ENCODE results near the gene ZBTB44.
"Not testable (repeated sequence)": the region's sequence is repeated elsewhere in the genome, so short reads cannot be mapped to it uniquely, and the experiment has no call there.

ZBTB44 gene

DNA sequence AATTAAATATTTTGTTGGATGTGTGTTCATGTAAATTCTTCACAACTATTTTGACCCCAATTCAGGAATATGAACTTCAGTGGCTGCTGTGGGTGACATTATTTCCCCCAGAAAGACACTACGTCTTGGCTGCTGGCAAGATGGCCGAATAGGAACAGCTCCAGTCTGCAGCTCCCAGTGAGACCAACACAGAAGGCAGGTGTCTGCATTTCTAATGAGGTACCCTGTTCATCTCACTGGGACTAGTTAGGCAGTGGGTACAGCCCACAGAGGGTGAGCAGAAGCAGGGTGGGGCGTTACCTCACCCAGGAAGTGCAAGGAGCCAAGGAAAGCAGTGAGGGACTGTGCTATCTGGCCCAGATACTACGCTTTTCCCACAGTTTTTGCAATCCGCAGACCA is 65.3 kb downstream of the ZBTB44 start:
- DNase-seq (ENCODE audit: low spot score): no peak

DNA sequence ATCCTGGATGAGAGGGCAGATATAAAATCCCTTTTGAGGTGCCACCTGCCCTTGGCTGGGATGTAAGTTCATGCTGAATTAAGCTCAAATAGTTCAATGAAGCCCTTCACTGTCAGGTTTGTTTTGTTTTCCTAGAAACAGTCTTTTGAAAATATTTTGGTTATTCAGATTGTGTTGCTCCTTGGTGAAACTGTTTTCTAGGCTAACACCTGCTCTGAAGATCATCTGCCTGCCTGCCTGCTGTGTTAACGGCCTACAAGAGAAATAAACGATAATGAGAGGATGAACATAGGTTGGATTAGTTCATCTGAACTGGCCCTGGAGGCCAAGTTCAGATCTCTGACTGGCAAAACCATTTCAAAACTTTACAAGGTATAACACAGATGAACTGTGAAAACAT is 67.4 kb downstream of the ZBTB44 start:
- DNase-seq (ENCODE audit: low spot score): no peak

- no peak for DNase-seq (ENCODE audit: low spot score)
These were observed 68.0 kb downstream of the ZBTB44 start for GRCh38 chr11:130246738-130247137.

GRCh38 chr11:130246270-130246669 is 68.4 kb downstream of the ZBTB44 start:
- DNase-seq (ENCODE audit: low spot score): no peak

DNA sequence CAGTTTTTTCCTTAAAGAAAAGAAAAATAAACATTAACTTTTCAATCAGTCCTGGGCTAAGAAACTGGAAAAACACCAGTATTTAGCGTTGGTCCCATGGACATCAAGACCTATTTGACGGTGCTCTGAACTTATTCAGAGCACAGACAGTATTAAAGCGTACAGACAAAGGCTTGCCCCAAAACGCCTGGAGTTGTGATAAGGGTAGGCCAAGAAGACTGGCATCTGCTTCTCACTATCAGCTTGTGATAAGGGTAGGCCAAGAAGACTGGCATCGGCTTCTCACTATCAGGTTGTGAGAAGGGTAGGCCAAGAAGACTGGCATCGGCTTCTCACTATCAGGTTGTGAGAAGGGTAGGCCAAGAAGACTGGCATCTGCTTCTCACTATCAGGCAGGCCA is 69.3 kb downstream of the ZBTB44 start:
- not testable (repeated sequence) for DNase-seq (ENCODE audit: low spot score)

DNA sequence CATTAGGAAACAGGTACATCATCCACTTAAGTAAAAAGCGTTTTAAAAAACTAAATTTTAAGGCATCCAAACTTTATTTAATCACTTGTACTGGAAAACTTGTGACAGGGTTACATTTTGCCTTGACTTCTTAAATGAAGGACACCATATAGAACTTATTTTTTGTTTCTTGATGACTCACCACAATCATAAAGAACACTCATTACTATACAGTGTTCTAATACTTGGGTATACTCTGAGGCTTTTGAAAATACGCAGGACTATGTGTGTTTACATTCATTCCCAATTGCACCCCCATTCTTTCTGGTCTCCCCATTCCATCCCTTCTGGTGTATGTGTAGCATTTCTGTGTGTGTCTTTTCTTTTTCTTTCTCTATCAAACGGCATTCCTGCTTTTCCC is 69.9 kb downstream of the ZBTB44 start:
- DNase-seq (ENCODE audit: low spot score): no peak

GRCh38 chr11:130243816-130244215 is 70.9 kb downstream of the ZBTB44 start:
- no peak for DNase-seq (ENCODE audit: low spot score)

- no peak for DNase-seq (ENCODE audit: low spot score)
These were observed 73.0 kb downstream of the ZBTB44 start for GRCh38 chr11:130241713-130242112.

- DNase-seq (ENCODE audit: low spot score): no peak
These were observed 77.3 kb downstream of the ZBTB44 start for GRCh38 chr11:130237282-130238006.

GRCh38 chr11:130234315-130234714 is 80.4 kb downstream of the ZBTB44 start:
- DNase-seq (ENCODE audit: low spot score): no peak

GRCh38 chr11:130233888-130234287 is 80.8 kb downstream of the ZBTB44 start:
- DNase-seq (ENCODE audit: low spot score): not testable (repeated sequence)

DNA sequence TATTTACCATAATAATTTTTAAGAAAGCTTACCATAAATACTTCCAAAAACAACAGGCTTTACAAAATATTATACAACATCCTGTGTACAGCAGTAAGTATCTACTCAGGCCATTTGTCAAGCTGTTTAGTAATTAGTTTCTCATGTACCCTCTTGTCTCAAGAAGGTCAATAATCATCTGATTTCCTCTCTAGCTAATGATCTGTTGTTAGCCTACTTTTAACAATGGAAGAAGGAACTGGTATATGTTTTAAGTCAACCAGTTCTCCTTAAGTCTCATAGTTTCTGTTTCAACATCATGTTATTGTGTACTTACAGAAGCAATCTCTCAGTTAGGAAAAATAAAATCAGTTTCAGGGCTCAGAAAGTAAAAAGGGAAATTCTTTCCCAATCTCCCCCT is 81.2 kb downstream of the ZBTB44 start:
- DNase-seq (ENCODE audit: low spot score): not testable (repeated sequence)

- no peak for DNase-seq (ENCODE audit: low spot score)
These were observed 87.3 kb downstream of the ZBTB44 start for GRCh38 chr11:130227373-130227772.

GRCh38 chr11:130223291-130223971 is 91.3 kb downstream of the ZBTB44 start:
- no peak for DNase-seq (ENCODE audit: low spot score)

DNA sequence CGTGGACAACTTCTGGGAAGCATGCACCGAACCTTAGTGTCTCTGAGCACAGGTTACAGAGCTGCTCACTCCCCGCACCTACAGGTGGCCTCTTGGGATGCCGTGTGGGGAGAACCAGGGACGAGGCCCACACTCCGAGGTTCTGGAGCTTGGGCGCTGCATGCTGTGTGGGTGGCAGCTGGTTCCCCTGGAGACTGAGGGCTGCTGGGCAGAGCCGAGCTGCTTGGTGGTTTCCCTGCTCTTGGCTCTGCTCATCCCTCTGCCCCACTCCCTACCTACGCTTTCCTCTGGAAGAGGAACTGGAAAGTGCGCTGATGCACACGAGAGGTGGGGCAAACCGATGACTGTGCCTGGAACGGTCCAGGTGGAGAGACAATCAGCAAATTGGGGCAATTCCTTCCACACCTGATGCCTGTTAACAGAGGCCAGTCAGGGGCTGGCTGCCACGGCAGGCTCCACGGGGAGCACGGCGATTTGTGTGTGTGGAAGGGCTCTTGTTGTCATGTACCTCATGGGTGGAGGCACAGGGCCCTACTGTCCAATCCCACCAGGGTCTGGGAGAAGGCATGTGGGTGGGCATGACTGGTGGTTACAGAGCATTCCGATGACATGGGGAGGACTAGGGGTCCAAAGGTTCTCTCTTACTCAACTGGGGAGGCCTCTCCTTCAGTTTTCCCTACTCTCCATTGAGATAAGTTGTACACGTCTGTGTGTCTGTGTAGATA is 94.2 kb downstream of the ZBTB44 start:
- DNase-seq (ENCODE audit: low spot score): no peak

DNA sequence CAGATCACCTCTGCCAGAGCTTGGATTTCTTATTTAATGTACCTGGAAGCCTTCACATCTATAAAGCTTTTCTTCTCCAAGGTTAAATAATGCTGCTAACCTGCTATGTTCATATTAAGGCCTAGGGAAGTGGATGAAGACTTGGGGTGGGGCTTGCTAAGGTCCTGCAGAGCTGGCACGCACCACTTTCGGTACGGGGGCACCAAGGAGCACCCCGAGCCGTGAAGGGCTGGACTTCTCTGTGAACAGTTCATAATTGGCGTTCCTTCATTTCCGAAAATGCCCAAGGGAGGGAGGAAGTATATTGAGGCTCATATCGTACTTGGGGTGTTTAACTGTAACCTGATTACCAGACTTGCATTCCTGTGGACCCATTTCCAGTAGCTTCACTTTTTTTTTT is 95.6 kb downstream of the ZBTB44 start:
- no peak for DNase-seq (ENCODE audit: low spot score)

- DNase-seq (ENCODE audit: low spot score): no peak
These were observed 96.1 kb downstream of the ZBTB44 start for GRCh38 chr11:130218501-130219070.

GRCh38 chr11:130217133-130218031 is 97.3 kb downstream of the ZBTB44 start:
- DNase-seq (ENCODE audit: low spot score): no peak

- no peak for DNase-seq (ENCODE audit: low spot score)
These were observed 98.1 kb downstream of the ZBTB44 start for GRCh38 chr11:130216591-130217132.

DNA sequence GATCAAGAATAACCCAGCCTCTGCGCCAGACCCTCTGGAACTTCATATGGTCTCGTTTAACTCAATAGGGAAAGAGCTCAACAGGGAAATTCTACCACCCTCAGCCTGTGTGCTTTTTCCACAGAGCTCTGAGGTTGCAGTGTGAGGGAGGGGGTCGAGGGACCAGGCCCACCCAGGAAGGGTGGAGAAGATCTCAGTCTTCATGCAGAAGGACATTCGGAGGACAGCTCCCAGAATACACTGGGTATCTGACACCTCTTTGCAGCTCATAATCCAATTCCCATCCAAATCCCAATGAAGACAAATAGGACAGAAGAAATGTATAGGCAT is 98.5 kb downstream of the ZBTB44 start:
- no peak for DNase-seq (ENCODE audit: low spot score)

GRCh38 chr11:130215531-130216220 is 99.0 kb downstream of the ZBTB44 start:
- no peak for DNase-seq (ENCODE audit: low spot score)
